ENCODE measurements around the gene AP3B1. TPM values are rescaled to one million over a fixed set of nuclear protein-coding genes. Genes with fewer than 3 reads are reported as not detected.

The AP3B1 gene, protein sequence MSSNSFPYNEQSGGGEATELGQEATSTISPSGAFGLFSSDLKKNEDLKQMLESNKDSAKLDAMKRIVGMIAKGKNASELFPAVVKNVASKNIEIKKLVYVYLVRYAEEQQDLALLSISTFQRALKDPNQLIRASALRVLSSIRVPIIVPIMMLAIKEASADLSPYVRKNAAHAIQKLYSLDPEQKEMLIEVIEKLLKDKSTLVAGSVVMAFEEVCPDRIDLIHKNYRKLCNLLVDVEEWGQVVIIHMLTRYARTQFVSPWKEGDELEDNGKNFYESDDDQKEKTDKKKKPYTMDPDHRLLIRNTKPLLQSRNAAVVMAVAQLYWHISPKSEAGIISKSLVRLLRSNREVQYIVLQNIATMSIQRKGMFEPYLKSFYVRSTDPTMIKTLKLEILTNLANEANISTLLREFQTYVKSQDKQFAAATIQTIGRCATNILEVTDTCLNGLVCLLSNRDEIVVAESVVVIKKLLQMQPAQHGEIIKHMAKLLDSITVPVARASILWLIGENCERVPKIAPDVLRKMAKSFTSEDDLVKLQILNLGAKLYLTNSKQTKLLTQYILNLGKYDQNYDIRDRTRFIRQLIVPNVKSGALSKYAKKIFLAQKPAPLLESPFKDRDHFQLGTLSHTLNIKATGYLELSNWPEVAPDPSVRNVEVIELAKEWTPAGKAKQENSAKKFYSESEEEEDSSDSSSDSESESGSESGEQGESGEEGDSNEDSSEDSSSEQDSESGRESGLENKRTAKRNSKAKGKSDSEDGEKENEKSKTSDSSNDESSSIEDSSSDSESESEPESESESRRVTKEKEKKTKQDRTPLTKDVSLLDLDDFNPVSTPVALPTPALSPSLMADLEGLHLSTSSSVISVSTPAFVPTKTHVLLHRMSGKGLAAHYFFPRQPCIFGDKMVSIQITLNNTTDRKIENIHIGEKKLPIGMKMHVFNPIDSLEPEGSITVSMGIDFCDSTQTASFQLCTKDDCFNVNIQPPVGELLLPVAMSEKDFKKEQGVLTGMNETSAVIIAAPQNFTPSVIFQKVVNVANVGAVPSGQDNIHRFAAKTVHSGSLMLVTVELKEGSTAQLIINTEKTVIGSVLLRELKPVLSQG
- total RNA-seq, result 31.3 TPM

DNA sequence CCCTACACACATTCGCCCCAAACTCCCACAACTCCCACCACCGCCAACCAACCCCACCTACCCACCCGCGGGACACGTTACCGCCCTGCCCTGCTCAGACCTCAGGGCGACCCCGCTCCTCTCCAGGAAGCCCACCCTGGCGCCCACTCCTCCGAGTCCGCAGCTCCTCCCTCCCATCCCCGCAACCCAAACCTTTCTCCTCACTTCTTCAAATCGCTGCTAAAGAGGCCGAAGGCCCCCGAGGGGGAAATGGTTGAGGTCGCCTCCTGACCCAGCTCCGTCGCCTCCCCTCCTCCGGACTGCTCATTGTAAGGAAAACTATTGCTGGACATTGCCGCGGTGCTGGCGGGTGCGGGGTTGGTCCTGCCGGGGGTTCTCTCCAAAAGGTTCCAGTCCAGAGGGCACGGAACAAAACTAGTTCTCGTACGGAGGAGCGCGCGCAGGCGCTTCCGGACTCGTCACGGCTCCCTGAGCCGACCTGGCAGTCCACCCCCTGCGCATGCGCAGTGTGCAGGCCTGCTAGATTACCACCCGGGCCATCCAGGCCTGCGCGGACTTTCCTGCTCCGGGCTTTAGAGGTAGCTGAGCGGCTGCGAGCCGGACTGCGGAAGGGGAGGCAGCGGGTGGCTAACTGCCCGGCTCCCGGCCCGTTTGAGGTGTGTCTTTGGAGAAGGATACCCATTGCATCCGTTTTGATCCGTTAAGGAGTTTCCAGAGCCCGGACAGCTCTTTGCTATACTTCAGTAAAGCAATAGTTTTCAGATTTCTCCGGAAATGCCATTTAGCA lies at the start of gene AP3B1:
AP3B1 (minus strand) TSS at position 451 of the 787 bp plus-strand sequence; CDS start at position 332, 119 bp downstream.

Small RNAs within 50 kb of the gene (small RNA-seq; reads per million reads assigned to genes)
- gene RF00019 (ENCODE audit: low replicate concordance) (not detected), gene RNU6-183P (ENCODE audit: low replicate concordance) (not detected)

Other genes starting within 250 kb of the AP3B1 start
- 211 TPM for gene SCAMP1, start 65.9 kb upstream of the AP3B1 start, total RNA-seq

Measured in parietal lobe (tissue), 2 donors.